Activated CD4-positive, alpha-beta T cell treated with anti-CD3 and anti-CD28 coated beads for 24 hours (primary cell): ENCODE measurements around the gene GPR157.
"Not testable (repeated sequence)": the region's sequence is repeated elsewhere in the genome, so short reads cannot be mapped to it uniquely, and the experiment has no call there.

Experiments used
- DNase-seq, 2 donors: peaks; one replicate each; pipeline ENCODE4 v3.0.0-alpha.2; 2020; ENCODE audit warnings: low read depth in 2 of 2

The GPR157 gene, protein sequence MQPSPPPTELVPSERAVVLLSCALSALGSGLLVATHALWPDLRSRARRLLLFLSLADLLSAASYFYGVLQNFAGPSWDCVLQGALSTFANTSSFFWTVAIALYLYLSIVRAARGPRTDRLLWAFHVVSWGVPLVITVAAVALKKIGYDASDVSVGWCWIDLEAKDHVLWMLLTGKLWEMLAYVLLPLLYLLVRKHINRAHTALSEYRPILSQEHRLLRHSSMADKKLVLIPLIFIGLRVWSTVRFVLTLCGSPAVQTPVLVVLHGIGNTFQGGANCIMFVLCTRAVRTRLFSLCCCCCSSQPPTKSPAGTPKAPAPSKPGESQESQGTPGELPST

DNA sequence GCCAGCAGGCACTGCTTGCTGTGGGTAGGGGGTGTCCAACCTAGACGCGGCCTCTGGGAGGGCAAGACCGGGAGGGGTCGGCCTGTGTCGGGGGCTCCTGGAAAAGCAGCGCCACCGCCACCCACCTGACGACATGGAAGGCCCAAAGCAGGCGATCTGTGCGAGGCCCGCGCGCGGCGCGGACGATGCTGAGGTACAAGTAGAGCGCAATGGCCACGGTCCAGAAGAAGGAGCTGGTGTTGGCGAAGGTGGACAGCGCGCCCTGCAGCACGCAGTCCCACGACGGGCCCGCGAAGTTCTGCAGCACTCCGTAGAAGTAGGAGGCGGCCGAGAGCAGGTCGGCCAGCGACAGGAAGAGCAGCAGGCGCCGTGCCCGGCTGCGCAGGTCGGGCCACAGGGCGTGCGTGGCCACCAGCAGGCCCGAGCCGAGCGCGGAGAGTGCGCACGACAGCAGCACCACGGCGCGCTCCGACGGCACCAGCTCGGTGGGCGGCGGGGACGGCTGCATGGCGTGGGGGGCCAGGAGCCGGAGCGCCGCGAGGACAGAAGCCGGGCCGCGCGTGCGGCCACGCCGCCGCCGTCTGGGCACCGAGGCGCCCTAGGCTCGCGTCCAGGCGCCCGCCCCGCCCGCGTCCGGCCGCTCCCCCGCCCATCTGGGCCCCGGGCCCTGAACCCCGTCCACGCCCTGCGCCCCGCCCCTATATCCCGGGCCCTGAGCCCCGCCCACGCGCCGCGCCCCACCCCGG is at the start of gene GPR157:
TSS of gene GPR157 (minus strand) at position 583 of the 746 bp plus-strand sequence. CDS start at position 508, 75 bp downstream.
- peak; percentile 70 to 75 for DNase-seq

DNA sequence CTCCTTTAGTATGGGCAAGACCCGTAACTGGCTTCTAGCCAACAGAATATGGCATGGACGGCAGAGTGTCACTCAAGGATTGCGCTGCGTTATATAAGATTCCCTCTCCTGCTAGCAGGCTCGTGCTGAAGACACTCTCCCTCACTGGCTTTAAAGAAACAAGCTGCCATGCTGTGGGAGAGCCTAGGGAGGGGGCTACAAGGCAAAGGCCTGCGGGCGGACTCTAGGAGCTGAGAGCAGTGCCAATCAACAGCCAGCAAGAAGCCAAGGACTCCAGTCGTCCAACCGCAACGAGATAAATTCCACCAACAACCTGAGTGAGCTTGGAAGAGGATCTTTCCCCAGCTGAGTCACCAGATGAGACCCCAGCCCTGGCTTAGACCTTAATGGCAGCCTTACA is 45.9 kb upstream of the GPR157 start:
- no peak for DNase-seq

GRCh38 chr1:9174243-9174642 is 45.3 kb upstream of the GPR157 start:
- no peak for DNase-seq

GRCh38 chr1:9169601-9170137 is 40.8 kb upstream of the GPR157 start:
- DNase-seq: no peak

DNA sequence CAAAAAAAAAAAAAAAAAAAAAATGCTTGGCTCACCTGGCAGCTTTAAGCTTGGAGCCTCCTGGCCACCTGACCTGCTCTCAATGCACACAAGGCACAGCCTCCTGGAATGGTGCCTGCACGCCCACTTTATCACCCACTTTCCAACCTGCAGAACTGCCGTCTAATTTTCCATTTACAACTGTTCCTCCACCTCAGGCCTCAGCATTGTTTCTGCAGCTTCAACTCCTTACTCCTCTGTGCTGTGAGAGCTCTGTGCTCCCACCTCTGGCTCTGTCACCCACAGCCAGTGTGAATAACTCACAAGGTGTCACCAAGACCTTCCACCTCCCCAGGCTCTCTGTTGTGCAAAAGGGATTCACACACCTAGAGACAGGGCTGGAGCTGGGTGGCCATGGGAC is 38.7 kb upstream of the GPR157 start:
- DNase-seq: no peak

DNA sequence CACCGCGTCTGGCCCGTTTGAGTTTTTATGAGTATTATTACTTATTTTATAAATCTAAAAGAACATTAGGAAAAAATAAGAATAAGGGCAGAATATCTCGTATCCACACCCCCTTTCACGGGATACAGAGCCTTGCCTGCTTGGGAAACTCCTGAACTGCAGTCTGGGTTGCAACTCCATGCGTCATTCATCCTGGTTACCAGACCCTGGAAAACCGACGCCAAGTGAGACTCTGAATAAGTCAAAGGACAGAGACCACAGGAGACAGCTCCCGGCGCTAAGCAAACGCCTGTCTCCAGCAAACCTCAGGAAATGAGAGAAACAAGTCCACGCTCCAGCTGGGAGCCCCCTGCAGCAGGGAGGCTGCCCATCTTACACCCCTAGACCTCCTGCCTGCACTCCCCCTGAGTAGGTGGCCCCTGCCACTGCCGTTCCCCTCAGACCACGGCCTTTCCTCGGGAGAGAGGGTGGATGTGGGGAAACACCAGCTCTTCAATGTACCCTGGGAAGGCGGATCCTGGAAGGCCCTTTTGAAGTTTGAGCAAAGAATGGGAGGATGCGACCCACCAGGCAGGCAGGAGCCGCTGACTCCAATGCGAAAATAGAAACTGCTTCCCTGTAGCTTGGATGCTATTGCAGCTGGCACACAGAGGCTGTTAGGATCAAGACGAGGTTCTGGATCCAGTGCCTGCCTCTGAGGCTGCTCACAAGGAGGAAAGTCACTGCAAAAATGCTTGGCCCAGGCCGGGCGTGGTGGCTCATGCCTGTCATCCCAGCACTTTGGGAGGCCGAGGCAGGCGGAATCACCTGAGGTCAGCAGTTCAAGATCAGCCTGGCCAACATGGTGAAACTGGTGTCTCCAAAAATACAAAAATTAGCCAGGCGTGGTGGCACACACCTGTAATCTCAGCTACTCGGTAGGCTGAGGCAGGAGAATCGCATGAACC is 37.7 kb upstream of the GPR157 start:
- no peak for DNase-seq

DNA sequence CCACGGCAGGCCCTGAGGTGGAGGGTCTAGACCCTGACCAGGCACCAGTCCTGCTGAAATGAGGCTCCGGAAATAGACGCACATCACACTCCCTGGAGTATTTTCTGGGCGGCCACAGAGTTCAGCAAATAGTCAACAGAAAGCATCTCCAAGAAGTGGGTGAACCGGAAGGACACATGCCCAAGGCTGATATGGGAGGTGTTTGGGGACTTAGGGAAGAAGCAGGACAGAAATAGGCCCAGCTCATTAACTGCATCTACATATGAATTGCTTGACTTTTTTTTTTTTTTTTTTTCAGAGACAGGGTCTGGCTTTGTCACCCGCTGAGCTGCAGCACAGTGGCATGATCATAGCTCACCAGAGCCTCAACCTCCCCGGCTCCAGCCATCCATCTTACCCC is 36.5 kb upstream of the GPR157 start:
- DNase-seq: no peak

- no peak for DNase-seq
These were observed 36.0 kb upstream of the GPR157 start for GRCh38 chr1:9164919-9165318.

DNA sequence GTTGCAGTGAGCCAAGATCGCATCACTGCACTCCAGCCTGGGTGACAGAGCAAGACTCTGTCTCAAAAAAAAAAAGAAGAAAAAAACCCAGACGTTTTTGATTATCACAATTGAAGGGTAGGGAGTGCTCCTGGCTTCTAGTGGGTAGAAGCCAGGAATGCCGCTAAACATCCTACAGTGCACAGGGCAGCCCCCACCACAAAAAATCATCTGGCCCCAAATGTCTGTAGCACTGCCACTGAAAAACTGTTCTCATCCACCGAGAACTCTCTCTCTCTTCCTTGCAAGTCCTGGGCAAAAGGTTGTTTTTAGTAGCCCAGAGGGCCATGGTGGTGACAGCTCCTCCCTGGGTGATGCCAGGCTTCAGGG is 35.6 kb upstream of the GPR157 start:
- DNase-seq: no peak

DNA sequence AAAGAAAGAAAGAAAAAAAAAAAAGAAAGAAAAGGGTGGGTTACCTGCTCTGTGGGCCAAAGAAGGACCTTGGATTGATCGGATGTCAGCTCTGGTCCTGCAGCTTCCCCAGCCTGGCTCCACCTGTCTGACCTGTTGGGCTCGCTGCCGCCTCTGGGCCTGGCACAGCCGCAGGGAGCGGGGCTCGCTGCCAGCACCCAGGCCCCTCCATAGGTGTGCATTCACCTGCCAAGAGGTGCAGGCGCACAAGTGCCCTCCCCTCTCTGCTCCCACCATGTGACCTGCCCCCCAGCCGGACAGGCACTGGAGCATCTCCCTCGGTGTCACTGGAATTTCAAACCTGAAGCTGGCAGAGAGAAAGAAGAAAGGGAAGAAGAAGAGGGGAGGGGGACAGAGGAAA is 33.1 kb upstream of the GPR157 start:
- DNase-seq: no peak

- DNase-seq: no peak
These were observed 32.4 kb upstream of the GPR157 start for GRCh38 chr1:9161342-9161741.

DNA sequence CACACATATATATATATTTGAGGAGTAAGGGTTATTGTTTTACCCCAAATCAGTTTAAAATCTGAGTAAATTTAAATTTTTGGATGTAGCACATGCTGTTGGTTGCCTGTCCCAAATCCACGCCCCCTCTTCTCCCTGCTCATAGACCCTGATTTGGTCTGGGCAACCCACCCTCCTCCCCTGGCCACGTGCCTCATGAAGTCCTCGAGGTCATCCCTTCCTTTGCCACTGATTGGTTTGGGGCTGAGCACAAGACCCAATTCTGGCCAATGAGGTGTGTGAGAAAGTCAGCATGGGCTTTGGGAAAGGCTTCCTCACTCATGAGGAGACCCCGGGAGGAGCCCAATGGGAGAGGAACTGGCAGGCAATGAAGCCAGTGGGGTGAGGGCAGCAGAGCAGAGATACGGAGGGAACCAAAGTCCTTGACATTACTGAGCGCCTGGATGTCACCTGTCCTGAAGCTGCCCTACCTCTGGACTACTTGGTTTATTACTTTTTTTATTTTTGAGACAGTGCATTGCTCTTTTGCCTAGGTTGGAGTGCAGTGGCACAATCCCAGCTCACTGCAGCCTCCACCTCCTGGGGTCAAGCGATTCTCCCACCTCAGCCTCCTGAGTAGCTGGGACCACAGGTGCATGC is 31.3 kb upstream of the GPR157 start:
- DNase-seq: no peak

- no peak for DNase-seq
These were observed 27.0 kb upstream of the GPR157 start for GRCh38 chr1:9155879-9156278.

GRCh38 chr1:9155405-9155804 is 26.5 kb upstream of the GPR157 start:
- not testable (repeated sequence) for DNase-seq

DNA sequence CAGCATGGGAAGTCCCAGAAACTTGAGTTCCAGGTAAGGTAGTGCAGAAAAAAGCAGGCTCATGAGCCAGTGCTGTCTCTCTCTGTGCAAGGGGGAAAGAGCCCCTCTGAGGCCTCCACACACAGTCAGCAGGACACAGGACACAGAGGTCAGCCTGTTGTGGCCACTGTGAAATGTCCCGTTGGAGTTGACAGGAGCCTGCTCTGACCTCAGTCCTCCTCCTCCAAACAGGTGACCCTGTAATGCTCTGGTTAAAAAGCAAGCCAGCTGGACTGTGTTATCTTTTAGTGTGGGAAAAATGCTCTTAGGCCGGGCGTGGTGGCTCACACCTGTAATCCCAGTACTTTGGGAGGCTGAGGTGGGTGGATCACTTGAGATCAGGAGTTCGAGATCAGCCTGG is 24.2 kb upstream of the GPR157 start:
- no peak for DNase-seq

DNA sequence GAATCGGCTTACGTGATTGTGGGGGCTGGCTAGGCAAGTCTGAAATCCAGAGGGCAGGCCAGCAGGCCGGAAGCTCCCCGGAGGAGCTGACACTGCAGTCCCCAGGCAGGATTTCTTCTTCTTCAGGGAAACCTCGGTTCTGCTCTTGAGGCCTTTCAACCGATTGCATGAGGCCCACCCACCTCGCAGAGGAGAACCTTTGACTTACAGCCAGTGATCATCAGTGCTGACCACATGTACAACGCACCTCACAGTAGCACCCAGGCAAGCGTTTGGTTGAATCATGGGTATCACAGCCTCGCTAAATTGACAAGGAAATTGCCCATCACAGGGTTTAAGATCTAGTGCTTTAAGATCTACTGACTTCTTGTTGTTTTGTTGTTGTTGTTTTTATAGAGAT is 23.6 kb upstream of the GPR157 start:
- no peak for DNase-seq

DNA sequence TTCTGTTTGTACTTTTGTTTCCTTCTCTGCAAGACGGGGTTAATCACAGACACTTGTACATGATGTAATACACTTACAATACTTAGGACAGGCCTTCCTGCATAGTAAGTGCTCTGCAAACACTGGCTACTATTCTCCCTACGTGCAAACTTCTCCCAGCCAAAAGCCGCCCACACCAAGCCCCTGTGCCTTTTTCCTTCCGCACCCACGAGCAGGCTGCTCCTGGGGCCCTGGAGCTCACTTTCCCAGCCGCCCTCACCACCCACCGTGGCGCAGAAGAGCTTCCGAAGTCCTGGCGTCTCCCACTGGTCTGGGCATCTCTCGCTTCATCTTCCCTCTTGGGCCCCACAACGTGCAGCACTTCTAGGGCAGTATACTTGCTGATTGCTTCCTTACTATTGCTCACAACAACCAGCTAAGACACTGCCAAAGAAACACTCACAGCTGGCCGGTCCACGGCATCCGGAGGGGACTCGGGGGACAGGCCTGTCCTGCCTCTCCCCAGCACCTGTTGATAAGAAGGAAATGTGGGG is 22.5 kb upstream of the GPR157 start:
- DNase-seq: no peak

DNA sequence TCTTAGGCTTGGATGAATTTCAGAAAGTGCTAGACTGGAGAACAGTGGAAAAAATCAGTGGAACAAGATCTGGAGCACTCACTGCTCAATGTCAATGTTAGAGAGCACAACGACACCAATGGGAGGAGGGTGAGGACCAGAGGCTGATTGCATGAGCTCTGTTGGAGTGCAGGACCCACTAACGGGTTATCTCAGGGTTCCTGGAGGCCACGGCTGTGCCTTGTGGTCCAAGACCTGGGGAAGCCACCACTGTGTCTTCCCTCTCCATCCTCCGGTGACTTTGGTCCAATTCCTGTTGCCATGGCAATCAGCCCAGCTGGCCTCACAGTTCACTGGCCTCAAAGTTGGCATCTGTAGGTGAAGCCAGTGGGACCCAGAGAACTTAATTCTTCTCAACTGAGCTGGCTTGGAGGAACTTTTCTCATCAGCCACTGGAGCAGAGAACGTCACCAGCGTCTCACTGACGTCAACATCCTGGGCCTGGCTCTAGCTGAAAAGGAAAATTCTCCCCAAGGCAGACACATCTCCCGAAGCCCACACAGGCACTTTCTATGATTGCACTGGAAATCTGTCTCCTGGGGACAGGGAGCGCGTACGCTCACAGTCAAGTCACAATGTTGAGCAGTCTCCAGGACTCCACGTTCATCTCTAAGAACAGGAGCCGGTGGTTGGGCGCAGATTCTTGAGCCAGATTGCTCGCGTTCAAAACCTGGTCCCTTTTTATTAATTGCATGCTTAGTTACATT is 21.9 kb upstream of the GPR157 start:
- no peak for DNase-seq

DNA sequence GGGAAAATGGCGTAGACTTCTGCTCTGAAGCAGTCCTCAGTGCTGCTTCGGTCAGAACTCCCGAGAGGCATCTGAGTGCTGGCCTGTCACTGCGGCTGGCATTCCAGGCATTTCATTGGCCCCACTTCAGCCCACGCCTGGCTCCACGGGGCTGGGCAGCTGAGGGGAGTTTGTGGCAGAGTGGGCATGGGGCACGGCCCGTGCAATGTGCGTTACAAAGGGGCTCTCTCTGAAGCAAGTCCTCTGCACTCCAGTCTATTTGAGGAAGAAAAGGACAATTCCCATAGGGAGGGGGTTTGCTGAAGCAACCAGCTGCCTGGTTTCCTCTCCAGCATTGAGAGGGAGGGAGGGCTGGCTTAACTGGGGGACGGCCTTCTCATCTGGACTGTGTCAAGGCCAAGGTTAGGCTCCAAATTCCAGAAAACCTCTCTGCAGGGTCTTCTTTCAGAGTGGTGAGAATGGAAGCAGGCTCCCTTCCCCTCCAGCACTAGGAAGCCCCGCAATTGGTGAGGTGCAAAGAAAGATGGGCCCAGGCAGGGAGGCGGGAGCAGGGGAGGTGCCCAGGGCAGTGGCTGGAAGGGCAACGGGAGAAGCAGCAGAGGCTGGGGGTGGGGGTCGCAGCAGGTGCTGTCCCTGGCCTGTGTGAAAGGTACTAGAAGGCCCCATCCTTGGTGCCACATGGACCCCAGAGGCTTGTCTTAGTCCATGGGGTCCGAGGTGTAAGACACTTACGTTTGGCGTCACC is 21.1 kb upstream of the GPR157 start:
- DNase-seq: no peak

DNA sequence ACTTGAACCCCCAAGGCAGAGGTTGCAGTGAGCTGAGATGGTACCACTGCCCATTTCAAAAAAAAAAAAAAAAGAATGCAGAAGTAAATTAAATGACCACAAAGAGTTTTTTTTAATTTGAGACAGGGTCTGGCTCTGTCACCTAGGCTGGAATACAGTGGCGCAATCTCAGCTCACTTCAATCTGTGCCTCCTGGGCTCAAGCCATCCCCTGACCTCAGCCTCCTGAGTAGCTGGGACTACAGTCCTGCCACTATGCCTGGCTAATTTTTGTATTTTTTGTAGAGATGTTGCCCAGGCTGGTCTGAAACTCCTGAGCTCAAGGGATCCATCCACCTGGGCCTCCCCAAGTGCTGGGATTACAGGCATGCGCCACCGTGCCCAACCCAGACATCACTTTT is 20.2 kb upstream of the GPR157 start:
- no peak for DNase-seq
